Activated T-helper 1 cell treated with anti-CD3 and anti-CD28 coated beads, Interleukin-2, amount 50 U/mL, for 16 hours (primary cell): ENCODE data around the gene PKIG.
"Not testable (repeated sequence)": the region's sequence is repeated elsewhere in the genome, so short reads cannot be mapped to it uniquely, and the experiment has no call there.

Source experiments
- DNase-seq, 2 donors: peaks; one replicate each; pipeline ENCODE4 v3.0.0-alpha.2; 2020; ENCODE audit warnings: low read depth in 1 of 2, low spot score in 1 of 2

PKIG gene

DNA sequence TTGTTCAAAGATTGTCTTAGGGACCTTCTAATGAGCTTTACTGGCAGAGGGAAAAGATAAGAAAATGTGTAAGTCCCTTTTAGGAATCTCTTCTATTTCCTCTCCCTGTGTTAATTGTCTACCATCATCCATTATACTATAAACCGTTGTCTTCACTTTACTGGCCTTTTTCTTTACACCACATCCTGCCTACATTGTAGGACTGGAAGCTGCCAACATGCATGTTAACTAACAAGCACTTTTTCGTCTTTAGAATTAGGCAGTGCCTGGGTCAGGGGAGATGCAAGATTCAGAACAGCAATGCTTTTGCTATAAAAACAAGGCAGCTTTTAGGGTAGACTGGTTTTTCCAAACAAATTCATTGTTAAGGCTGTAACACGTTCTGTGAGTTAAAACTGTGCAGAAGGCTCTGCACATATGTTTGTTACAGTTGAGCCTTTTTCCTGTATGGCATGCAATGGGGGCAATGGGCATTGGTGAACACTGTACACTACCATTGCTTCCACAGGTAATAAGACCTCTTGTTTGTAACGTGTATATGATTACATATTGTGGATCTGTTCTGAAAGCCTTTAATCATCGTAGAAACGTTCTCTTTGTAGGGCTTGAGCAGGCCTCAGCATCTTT is 10.9 kb upstream of the PKIG start:
- DNase-seq = no peak

DNA sequence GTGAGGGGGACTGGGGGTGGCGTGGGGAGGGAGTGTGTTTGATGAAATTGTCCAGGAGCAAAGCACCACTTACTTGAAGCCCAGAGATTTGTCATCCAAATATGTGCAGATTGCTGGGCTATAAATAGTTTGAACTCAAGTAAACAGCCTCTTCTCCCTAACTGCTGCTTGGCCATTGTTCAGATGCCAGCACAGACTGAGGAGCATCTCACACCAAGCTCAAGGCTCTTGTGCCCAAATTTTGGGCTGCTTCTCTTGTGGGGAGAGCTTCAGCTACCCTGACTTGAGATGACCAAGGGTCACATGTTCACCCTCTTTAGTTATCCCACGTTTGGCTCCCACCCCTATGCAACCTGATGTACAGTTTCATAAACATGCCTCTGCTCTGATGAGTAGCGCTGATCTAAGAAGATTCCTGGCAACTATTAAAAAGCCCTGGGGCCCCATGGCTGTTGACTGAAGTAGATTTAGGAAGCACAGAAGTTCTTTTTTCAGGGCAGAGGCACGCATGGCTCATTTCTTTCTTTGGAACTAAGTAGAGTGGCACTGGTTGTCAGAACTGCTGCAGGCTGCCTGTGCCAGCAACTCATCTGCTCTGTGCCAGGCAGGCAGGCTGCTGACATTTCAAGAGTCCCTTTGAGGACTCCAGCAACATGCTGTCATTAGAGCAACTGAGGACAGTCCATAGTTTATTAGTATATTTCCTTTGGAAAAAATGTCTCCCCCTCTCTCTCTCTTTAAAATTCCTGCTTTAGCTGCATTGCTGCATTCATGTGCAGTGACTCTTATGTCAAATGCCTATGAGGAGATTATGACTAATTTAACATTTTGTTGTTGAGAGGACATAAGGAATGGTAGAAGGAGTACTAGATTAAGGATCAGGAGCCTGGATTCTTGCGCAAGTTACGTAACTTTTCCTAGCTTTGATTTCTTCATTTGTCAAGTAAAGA is 9.6 kb upstream of the PKIG start:
- DNase-seq = no peak

GRCh38 chr20:44573501-44573869 is 8.9 kb upstream of the PKIG start:
- DNase-seq = no peak

DNA sequence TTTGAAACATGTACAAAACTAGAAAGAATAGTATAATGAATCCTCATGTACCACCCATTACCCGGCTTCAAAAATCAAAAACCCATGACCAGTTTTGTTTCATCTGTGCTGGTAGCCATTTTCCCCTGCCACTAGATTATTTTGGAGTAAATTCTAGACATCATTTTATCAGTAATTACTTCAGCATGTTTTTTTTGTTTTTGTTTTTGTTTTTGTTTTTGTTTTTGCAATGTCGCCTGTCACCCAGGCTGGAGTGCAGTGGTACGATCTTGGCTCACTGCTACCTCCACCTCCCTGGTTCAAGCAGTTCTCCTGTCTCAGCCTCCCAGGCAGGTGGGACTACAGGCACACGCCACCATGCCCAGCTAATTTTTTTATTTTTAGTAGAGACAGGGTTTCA is 8.0 kb upstream of the PKIG start:
- no peak for DNase-seq

DNA sequence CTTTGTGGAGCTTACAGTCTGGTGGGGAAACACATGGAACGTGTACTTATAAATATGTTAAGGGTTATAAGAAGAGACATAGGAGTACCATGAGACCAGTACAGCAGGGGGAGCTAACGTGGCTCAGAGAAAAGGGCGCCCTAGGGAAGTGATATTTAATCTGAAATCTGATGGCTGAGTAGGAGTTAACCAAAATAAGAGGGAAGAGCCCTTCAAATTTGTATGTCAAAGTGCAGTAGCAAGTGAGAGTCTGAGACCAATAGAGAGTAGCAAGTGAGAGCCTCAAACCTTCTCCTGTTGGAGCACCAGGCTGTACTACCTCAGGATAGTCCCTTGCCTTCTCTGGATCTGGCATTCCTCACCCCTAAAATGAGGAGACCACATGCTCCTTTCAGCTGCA is 6.1 kb upstream of the PKIG start:
- DNase-seq = no peak

DNA sequence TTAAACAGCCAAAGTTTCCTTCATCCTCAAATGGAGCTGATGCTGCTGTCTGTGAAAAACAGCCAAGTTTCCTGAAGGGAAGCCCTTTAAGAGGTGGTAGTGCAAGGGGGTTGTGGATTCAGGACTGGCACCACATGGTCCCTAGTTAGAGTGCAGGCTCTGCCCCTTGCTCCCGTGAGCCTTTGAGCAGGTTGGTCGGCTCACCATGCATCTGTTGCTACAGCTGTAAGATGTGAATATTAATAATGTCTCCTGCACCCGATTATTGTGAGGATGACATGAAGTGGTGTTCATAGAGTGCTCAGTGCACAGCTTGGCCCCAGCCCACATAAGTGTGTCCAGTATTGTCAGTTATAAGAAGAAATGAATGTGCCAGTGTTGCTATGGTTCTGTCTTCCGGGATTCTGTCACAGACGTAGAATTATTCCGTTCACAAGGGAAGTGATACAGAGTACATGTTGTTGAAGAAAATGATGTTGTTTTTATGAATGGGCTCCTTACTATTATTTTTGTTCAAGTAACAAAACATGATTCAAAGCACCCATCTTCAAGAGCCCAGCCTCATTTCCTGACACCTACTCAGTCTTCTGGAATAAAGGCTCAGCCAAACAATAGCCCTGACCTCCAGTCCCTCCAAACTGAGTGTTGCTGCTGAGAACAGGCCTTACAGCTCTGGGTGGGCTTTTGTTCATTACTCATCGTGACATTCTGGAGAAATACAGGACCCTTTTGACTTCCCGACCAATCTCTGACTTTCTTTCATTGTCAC is 2.9 kb upstream of the PKIG start:
- DNase-seq = no peak

DNA sequence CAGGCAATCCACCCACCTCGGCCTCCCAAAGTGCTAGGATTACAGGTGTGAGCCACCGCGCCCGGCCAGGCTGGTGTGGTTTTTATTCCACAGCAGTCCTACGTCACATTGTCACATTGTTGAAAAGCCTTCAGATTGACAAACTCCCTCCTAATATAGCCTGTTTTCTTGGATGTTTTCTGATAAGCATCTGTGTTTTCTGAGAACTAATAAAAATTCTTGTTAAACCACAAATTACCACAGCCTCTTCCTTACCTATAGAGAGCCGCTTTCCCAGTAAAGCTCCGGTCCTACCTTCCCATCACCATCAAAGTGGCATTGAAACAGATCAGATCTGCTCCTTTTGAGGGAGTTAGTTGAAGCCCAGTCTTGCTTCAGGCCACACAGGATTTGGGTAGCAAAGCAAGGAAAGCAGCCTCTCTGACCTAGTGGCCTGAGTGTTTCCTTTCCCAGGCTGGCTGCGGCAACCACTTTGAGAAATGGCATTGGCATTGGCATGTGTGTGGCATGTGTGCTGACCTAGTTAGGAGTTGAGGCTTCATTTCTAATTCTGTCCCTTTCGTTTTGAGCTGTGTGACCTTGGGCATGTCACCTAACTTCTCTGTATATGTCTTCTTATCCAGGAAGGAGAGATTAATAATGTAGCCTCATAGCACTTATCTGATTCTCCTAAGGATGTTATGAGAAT is 1.7 kb upstream of the PKIG start:
- no peak for DNase-seq

- no peak for DNase-seq
Observed at GRCh38 chr20:44581515-44581914, 864 bp upstream of the PKIG start.

DNA sequence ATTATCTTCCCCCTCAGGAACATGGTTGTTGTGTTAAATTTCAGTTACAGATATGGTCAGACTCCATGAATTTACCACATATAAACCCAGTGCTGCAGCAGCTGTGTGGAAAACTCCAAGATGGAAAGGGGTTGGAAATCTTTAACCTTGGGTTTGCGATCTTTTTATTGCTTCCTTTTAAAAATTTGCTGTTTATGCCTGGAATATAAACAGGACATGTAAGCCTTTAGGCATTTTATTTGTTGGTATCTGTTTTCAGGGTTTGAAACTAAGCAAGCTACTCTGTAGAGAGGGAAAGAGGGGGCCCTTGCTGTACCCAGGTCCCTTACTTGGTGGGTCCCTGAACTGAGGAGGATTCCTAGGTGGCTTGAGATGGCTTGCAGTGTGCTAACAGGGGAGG is 778 bp downstream of the PKIG start:
- no peak for DNase-seq

- DNase-seq = no peak
Observed at GRCh38 chr20:44584162-44584561, 1.8 kb downstream of the PKIG start.

DNA sequence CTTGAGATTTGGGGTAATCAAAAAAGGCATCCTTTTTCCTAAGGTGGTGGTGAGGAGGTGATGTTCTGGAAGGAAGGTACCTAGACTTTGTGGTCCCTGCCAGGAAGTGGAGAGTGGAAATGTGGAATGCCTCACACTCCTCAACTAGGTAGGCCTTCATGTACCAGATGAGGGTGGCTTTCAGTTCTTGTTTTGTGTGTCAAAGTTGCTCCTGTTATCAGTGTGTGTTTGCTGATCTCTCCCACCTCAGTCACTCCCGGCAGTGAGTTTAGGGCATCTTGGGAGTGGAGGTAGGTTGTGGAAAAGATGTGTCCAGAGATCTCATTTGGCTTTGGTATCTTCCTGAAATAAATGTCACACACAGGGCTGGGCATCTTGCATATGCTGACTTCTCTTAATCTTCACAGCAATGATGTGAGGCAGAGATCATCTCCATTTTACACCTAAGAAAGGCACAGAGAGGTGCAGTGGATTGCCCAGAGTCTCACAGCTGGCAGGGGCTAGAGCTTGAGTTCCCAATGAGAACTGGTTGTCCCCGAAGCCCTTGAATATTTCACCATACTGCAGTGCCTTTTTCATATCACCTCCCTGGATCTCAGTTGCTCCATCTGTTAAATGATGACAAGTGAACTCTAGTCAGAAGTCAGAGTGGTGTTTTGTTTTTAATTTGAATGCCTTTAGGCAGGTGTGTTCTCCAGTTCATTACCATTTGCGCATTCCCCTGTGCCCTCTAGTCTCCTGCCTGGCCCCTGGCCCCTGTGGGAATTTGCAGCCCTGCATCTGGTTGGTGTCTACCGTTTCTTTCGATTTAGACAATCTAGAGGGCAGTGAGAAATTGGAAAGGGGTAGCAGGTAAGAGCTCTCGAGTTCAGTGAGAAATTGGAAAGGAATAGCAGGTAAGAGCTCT is 2.9 kb downstream of the PKIG start:
- no peak for DNase-seq

DNA sequence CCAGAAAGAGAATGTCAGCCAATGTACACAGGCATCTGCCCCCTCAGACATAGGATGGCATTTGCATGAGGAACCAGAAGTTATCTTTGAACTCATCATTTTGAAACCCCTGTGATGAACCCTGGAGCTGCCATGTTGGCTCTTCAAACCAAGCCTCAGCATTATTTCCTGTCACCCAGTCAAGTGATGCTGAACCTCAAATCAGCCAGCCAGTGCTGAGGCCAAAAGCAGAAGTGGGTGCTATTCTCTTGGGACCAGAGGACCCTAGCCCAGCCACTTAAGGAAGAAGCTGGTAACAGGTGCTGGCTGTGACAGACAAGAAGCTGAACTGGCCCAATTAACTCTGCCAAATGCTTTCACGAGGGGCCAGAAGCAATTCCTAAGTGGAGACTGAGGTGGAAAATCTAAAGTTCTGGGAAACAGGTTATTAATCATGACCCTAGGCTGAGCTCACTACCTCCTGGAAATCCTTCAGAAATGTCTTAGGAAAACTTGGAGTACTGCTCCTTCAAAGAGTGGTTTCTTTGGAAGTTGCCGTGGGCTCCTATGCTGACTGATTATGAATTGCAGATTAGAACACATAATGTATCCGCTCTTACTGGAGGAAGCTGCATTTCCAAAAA is 4.0 kb downstream of the PKIG start:
- no peak for DNase-seq

DNA sequence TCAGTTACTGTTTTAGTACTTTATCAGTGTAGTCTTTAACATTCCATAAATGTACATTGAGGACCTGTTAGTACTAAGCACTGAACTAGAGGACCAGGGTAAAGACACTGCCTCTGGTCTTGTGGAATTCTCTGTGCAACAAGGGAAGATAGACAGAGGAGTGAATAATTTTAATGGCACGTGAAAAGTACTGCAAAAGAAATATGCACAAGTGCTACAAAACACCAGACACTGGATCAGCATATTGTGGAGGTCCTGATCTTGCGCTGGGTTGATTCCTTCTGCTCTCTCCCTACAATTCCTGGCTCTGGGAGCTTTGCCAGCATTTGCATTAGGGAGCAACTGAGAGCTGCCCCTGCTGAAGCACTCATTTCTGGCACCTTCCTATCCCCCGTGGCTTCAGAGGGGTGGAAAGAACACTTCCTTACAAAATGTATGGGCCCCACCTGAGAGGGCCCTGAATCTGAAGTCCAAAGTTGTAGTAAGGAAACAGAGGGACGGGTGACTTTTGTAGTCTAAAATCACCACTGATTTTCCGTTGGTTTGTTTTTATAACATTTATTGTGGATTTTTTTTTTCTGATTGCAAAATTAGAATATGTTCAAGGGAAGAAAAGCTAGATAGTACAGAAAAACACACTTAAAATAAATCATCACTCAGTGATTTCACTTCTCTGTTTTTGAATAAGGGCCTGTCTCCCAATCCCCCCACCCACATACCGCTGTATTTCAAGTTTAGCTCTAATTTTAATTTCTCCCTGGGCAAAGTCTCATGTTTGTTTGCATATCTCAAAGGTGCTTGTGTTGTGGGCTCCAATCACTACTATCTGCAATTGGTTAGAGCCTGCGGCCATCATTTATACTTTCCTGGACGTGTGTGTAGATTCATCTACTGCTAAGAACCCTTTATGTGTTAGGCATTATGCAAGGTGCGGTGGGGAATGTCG is 4.9 kb downstream of the PKIG start:
- DNase-seq = no peak

DNA sequence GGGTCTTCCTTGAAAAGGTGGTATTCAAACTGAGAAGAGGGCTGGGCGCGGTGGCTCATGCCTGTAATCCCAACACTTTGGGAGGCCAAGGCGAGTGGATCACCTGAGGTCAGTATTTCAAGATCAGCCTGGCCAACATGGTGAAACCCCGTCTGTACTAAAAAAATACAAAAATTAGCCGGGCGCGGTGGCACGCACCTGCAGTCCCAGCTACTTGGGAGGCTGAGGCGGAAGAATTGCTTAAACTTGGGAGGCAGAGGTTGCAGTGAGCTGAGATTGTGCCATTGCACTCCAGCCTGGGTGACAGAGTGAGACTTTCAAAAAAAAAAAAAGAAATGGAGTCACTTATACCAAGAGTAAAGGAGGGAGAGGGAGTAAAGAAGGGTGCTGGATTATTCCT is 5.9 kb downstream of the PKIG start:
- DNase-seq = not testable (repeated sequence)

DNA sequence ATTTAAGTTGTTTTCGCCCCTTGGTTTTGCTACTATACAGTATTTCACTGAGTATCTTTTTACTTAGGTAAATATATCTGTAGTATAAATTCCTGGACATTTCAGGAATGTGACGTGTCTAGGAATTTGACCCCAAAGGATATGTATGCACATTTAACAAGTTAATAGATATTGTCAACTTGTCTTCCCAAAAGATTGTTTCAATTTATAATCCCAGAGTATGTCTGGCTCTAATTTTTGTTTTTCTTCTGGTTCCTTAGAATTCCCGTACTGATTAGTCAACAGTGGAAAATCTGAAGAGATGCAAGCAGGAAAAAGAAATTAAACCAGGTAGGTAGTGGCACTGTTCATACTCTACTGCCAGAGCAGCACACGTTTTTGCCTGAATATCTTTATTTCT is 7.2 kb downstream of the PKIG start:
- no peak for DNase-seq

DNA sequence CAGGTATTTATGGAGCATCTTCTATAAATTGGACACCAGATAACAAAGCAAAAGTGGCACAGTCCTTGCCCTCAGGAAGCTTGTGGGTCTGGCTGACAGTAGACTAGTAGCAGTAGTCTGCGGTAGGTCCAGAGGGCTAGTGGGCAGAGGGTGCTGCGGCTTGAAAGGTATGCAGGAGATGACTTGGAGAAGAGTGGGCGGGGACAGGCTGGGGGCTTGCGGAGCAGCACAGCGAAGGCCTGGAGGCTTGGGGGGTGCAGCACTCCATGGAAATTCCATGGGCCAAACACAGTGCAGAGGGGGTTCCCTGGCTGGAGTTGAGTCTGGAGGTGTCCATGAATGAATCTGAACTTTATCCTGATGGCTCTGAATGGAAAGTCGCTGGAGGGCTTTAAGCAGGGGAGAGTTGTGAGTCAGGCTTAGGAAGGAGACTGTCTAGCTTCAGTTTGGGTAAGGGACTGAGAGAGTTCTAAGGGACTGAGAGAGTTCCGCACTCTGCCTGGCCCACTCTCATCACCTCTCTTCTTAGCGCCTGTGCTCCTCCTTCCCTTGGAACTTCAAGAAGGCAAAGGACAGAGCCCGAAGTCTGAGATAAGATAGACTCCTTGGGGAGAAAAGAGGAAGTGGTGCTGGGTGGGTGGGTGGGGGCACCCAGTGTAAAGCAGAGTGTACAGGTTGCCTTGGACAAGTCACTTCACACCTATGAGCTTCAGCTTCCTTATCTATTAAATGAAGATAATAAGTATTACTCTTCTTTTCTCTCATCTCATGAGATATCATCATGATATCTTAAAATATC is 8.8 kb downstream of the PKIG start:
- no peak for DNase-seq

- no peak for DNase-seq
Observed at GRCh38 chr20:44592366-44592765, 10.0 kb downstream of the PKIG start.

- no peak for DNase-seq
Observed at GRCh38 chr20:44593751-44594150, 11.4 kb downstream of the PKIG start.
